ENCODE data around the gene LCORL.

- TF ChIP-seq, protein P1, sequence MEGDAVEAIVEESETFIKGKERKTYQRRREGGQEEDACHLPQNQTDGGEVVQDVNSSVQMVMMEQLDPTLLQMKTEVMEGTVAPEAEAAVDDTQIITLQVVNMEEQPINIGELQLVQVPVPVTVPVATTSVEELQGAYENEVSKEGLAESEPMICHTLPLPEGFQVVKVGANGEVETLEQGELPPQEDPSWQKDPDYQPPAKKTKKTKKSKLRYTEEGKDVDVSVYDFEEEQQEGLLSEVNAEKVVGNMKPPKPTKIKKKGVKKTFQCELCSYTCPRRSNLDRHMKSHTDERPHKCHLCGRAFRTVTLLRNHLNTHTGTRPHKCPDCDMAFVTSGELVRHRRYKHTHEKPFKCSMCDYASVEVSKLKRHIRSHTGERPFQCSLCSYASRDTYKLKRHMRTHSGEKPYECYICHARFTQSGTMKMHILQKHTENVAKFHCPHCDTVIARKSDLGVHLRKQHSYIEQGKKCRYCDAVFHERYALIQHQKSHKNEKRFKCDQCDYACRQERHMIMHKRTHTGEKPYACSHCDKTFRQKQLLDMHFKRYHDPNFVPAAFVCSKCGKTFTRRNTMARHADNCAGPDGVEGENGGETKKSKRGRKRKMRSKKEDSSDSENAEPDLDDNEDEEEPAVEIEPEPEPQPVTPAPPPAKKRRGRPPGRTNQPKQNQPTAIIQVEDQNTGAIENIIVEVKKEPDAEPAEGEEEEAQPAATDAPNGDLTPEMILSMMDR (IDR thresholded peaks at IDR 0.05; ENCODE audit: insufficient read depth, low read depth, low read length) = no peak
- TF ChIP-seq EZH2 (IDR thresholded peaks at IDR 0.05; ENCODE audit: insufficient read depth, low read length) = no peak
Measured at GRCh38 chr4:17811078-17811603, 210.4 kb downstream of the LCORL start.
